ENCODE results near the gene CHD3. TPM values are rescaled to one million over a fixed set of nuclear protein-coding genes. Genes with fewer than 3 reads are reported as not detected.

Gene CHD3
- total RNA-seq, 2 experiments from 2014 or later: 130 to 139 TPM

- no peaks in the 10 kb centered on the region for H3K27me3 Mint-ChIP-seq
- no peak for TF ChIP-seq CTCF (IDR thresholded peaks at IDR 0.05)
- POLR2A ChIA-PET: interaction anchor here (0.6 to 3.7 kb wide), 13 partner anchors 9 to 143 kb away, joined by 3 to 23 read pairs (median 4); partner anchors contain the start of gene NAA38
- intact Hi-C loops (cut with micrococcal nuclease): loop anchor here (2.0 kb wide), 1 partner anchor 76 kb away; no protein-coding TSS in a partner anchor
- H3K4me3 Mint-ChIP-seq: peak overlapping the region; percentile 85
- H3K9me3 Mint-ChIP-seq: no peaks in the 10 kb centered on the region
- peaks cover 15% of the 10 kb centered on the region for H3K36me3 Mint-ChIP-seq (ENCODE audit: low read depth)
- ATAC-seq (peak; percentile 43), DNase-seq (no peak)
- H3K4me1 Mint-ChIP-seq (ENCODE audit: low read depth): peaks cover 22% of the 10 kb centered on the region
- CTCF ChIA-PET: interaction anchor here (1.0 to 11.2 kb wide), 7 partner anchors 11 to 171 kb away, joined by 4 to 214 read pairs (median 6); partner anchors contain the start of genes CNTROB and TRAPPC1
- peak overlapping the region; percentile 87 for H3K27ac Mint-ChIP-seq
Observed at GRCh38 chr17:7915179-7915610, 26.6 kb downstream of the CHD3 start.

DNA sequence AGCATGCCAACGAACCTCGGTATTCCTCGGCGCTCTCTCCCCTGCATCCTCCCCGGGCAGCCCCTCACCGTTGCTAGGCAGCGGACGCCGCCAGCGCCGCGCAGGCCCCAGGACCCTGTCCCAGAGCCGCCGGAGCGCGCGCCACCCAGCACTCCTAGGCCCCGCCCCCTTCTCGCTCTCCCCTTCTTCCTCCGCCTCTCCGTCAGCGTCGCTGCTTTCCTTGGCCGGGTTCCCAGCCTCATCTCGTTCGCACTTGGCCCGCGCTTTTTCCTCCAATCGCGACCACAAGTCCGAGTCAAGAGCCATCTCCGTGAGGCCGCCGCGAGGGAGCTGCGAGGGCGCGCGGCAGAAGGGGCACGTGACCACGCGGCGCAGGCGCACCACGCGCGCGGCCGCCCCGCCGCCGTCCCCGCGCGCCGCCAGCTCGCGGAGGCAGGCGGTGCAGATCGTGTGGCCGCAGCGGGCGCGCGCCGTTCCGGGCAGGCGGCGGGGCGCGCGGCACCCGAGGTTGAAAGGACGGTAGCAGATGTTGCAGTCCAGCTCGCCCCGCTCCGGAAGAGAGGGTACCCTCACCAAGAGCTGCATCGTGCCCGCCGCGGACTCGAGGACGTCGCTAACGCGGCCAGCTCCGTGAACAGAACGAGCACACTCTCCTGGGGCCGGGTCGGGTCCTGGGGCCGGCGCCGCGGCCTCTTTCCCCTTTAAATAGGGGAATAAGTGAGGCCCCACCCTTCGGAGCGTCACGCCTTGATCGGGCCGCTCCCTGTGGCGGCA is 27.2 kb downstream of the CHD3 start, which contains the start of gene RNF227:
TSS of gene RNF227 (minus strand) at position 679 of the 774 bp plus-strand sequence. CDS start at position 585, 94 bp downstream.
- no peak for TF ChIP-seq CTCF (IDR thresholded peaks at IDR 0.05)
- CTCF ChIA-PET: interaction anchor here (0.9 to 11.2 kb wide), 9 partner anchors 11 to 228 kb away, joined by 3 to 214 read pairs (median 6); partner anchors contain the start of genes CNTROB, NAA38, TP53 and TRAPPC1
- Mint-ChIP-seq H3K27me3 (no peaks in the 10 kb centered on the region), H3K9me3 (no peaks in the 10 kb centered on the region), H3K4me1 (ENCODE audit: low read depth) (peaks cover 22% of the 10 kb centered on the region), H3K27ac (peak within 1 kb of the TSS; percentile 87), H3K36me3 (ENCODE audit: low read depth) (peaks cover 11% of the 10 kb centered on the region), H3K4me3 (peak within 1 kb of the TSS; percentile 85)
- POLR2A ChIA-PET: interaction anchor here (0.6 to 3.7 kb wide), 19 partner anchors 10 to 142 kb away, joined by 3 to 23 read pairs (median 4); partner anchors contain the start of genes CNTROB, NAA38 and TRAPPC1
- ATAC-seq (peak; percentile 87), DNase-seq (peak; percentile 94)
- intact Hi-C loops (cut with micrococcal nuclease): loop anchor here (2.0 kb wide), 1 partner anchor 75 kb away; no protein-coding TSS in a partner anchor

DNA sequence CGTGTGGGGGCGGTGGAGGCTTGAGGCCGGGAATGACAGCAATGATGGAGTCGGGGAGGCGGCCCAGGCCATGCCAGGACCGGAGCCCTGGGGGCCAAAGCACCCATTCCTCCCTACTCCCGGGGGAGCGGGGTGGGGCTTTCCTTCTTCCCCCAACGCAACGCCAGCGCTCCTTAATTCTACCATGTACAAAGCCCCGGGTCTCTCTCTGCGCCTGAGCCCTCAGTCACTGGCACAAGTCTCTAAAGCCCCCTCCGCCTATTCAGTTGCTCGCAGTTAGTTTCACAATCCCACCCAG is 27.7 kb downstream of the CHD3 start:
- Mint-ChIP-seq H3K9me3 (no peaks in the 10 kb centered on the region), H3K27me3 (no peaks in the 10 kb centered on the region), H3K36me3 (ENCODE audit: low read depth) (peaks cover 9% of the 10 kb centered on the region), H3K4me3 (peak overlapping the region; percentile 85), H3K4me1 (ENCODE audit: low read depth) (peaks cover 22% of the 10 kb centered on the region), H3K27ac (peak overlapping the region; percentile 81)
- CTCF ChIA-PET: interaction anchor here (0.9 to 11.2 kb wide), 11 partner anchors 10 to 229 kb away, joined by 3 to 214 read pairs (median 6); partner anchors contain the start of genes CNTROB, NAA38, TP53 and TRAPPC1
- intact Hi-C loops (cut with micrococcal nuclease): no loop called here
- no peak for DNase-seq
- TF ChIP-seq CTCF (IDR thresholded peaks at IDR 0.05): no peak
- POLR2A ChIA-PET: interaction anchor here (0.6 to 3.7 kb wide), 16 partner anchors 10 to 141 kb away, joined by 3 to 23 read pairs (median 4); partner anchors contain the start of genes CNTROB, NAA38 and TRAPPC1
- no peak for ATAC-seq

DNA sequence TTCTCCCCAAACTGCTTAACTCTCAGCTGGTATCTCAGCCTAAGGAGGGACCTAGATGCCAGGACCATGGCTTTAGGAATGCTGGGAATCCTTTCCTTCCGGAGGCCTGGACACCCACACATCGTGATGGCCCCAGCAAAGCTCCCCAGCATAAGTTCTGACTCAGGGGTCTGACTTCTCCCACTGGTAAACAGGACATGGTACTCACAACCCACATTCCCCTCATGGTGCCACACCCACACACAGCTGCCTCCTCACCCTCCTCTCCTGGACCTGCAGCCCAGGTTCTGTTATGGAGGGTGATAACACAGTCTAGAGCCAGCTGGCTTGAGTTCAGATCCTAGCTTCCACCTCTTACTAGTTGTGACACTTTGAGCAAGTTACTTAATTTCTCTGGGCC is 28.2 kb downstream of the CHD3 start:
- Mint-ChIP-seq H3K27me3 (no peaks in the 10 kb centered on the region), H3K4me3 (peak overlapping the region; percentile 85), H3K36me3 (ENCODE audit: low read depth) (peaks cover 9% of the 10 kb centered on the region), H3K4me1 (ENCODE audit: low read depth) (peaks cover 26% of the 10 kb centered on the region), H3K27ac (peak overlapping the region; percentile 81), H3K9me3 (no peaks in the 10 kb centered on the region)
- ChIA-PET CTCF (interaction anchor here (0.5 to 11.2 kb wide), 11 partner anchors 9 to 540 kb away, joined by 3 to 214 read pairs (median 6); partner anchors contain the start of genes CNTROB, NAA38, TP53 and TRAPPC1), POLR2A (interaction anchor here (1.1 to 3.7 kb wide), 8 partner anchors 9 to 82 kb away, joined by 3 to 23 read pairs (median 4); partner anchors contain the start of genes CNTROB and TRAPPC1)
- no peak for DNase-seq
- TF ChIP-seq CTCF (IDR thresholded peaks at IDR 0.05): no peak
- ATAC-seq: no peak
- intact Hi-C loops (cut with micrococcal nuclease): no loop called here
